Endothelial cell of umbilical vein (primary cell): ENCODE data around the gene TAS2R3. TPM values are rescaled to one million over a fixed set of nuclear protein-coding genes. Genes with fewer than 3 reads are reported as not detected.

Experiments used
- BruUV-seq: library from RNA; stranded (reverse); fragments of 400-500 nt; replicated peaks from 2 replicates; lab custom pipeline; 2021; lab: Mats Ljungman, UMichigan
- CTCF ChIA-PET: fragments of 300-600, 350-600 bp; sonication (Branson Sonifier 250); formaldehyde crosslinking; loops from one replicate; lab custom pipeline; 2021; ENCODE audit warnings: antibody characterized with exemption, inconsistent platforms; lab: Charles Lee
- POLR2A ChIA-PET: fragments of 300-600, 350-600 bp; sonication (Branson Sonifier 250); formaldehyde crosslinking; loops from one replicate; lab custom pipeline; 2021; ENCODE audit warnings: antibody characterized with exemption, inconsistent platforms; lab: Charles Lee
- DNase-seq: peaks from one replicate; pipeline ENCODE4 v3.0.0-alpha.2; 2011; ENCODE audit warnings: low read depth, low spot score
- FAIRE-seq: peaks from 2 replicates; lab custom pipeline; 2011; peaks lifted over from hg19 to GRCh38; lab: Jason Lieb, UNC
- H2AFZ ChIP-seq: 2 replicates; pipeline ENCODE4 v1.6.0; 2012; ENCODE audit warnings: low read depth, low read length, control low read depth, inconsistent platforms
- H3K27ac ChIP-seq: 2 replicates; pipeline ENCODE4 v1.5.1; 2011; ENCODE audit warnings: low read depth, mild to moderate bottlenecking, control low read depth, low read length, moderate library complexity; ENCODE audit not compliant: insufficient read depth
- H3K27me3 ChIP-seq, 2 experiments: 2 replicates each; pipeline versions ENCODE4 v1.6.0 to v1.6.1; 2011; ENCODE audit warnings: low read length in 2 of 2, mixed read lengths in 1 of 2; ENCODE audit not compliant: control insufficient read depth in 2 of 2, insufficient read depth in 2 of 2
- H3K36me3 ChIP-seq, 2 experiments: 2 replicates in 1 of 2; 3 replicates in 1 of 2; pipeline ENCODE4 v1.5.1; 2011; ENCODE audit warnings: low read length in 2 of 2, mild to moderate bottlenecking in 1 of 2, moderate library complexity in 1 of 2; ENCODE audit not compliant: control insufficient read depth in 2 of 2, insufficient read depth in 2 of 2; ENCODE audit errors: extremely low read depth in 1 of 2
- H3K4me1 ChIP-seq: 3 replicates; pipeline ENCODE4 v1.5.1; 2011; ENCODE audit warnings: mild to moderate bottlenecking, low read length; ENCODE audit not compliant: control insufficient read depth, insufficient read depth; ENCODE audit errors: extremely low read depth
- H3K4me2 ChIP-seq: 2 replicates; pipeline ENCODE4 v1.6.1; 2011; ENCODE audit warnings: low read length, control low read depth, mixed read lengths; ENCODE audit not compliant: insufficient read depth
- H3K4me3 ChIP-seq, 3 experiments: fragments of 200-600 bp in 1 of 3; sonication (generic), shearing (Covaris generic) in 1 of 3; replicated peaks in 1 of 3; 2 replicates each; pipeline ENCODE4 v1.5.1; 2011 to 2016; ENCODE audit warnings: control low read depth in 3 of 3, low read length in 3 of 3, mild to moderate bottlenecking in 2 of 3, inconsistent platforms in 1 of 3, low read depth in 1 of 3, moderate library complexity in 1 of 3; ENCODE audit not compliant: insufficient read depth in 1 of 3
- H3K79me2 ChIP-seq: 2 replicates; pipeline ENCODE4 v1.6.0; 2012; ENCODE audit warnings: low read length, inconsistent platforms; ENCODE audit not compliant: control insufficient read depth, insufficient read depth
- H3K9ac ChIP-seq: replicated peaks from 2 replicates; pipeline ENCODE3; 2011; ENCODE audit warnings: low read length, control low read depth; ENCODE audit not compliant: insufficient read depth; ENCODE audit errors: extremely low read depth
- H3K9me1 ChIP-seq: replicated peaks from 3 replicates; pipeline ENCODE4 v1.6.0; 2011; ENCODE audit warnings: mild to moderate bottlenecking, low read length; ENCODE audit not compliant: control insufficient read depth, insufficient read depth; ENCODE audit errors: extremely low read depth
- H3K9me3 ChIP-seq: replicated peaks from 2 replicates; pipeline ENCODE4 v1.5.1; 2012; ENCODE audit warnings: low read length, inconsistent platforms; ENCODE audit not compliant: control insufficient read depth, insufficient read depth
- H4K20me1 ChIP-seq: replicated peaks from 2 replicates; pipeline ENCODE3; 2011; ENCODE audit warnings: mild to moderate bottlenecking, low read length; ENCODE audit not compliant: control insufficient read depth, insufficient read depth; ENCODE audit errors: extremely low read depth
- FOS ChIP-seq: IDR thresholded peaks from 2 replicates; pipeline ENCODE4 v1.6.1; 2011; ENCODE audit warnings: mild to moderate bottlenecking, low read length, moderate library complexity, borderline replicate concordance; ENCODE audit not compliant: insufficient read depth
- GATA2 ChIP-seq: IDR thresholded peaks from 2 replicates; pipeline ENCODE4 v1.7.0; 2011; ENCODE audit warnings: low read depth, mild to moderate bottlenecking, moderate library complexity, mixed read lengths, low read length; ENCODE audit not compliant: insufficient read length, insufficient read depth
- MYC ChIP-seq: IDR thresholded peaks from one replicate; pipeline ENCODE4 v1.6.1; 2011; ENCODE audit warnings: mild to moderate bottlenecking, low read depth, low read length
- dilution Hi-C: fragments of 300-500 bp; cut with MboI; formaldehyde crosslinking; loops from one replicate; pipeline ENCODE4 v1.15.0; 2019; ENCODE audit warnings: low sequenced_read_pairs; ENCODE audit not compliant: extremely low pct_ligation_motif_present
- intact Hi-C: fragments of 100-400 bp; cut with micrococcal nuclease; formaldehyde crosslinking; loops from one replicate; pipeline ENCODE4 v1.10.0; 2022
- polyA plus RNA-seq, 4 experiments: library from polyadenylated mRNA; depleted of rRNA in 3 of 4; stranded (reverse) in 3 of 4; unstranded in 1 of 4; fragments of >200 nt; gene quantifications; 2 replicates each; pipeline versions ENCODE4 v1.2.1 to v1.2.3, GENCODE V29; 2011 to 2012; ENCODE audit warnings: missing spikeins in 1 of 4
- total RNA-seq: library from RNA; stranded (reverse); gene quantifications from 2 replicates; pipeline ENCODE4 v1.2.3, GENCODE V29; 2021
- TF ChIP-seq, protein P1 (sequence below): IDR thresholded peaks from 2 replicates; pipeline ENCODE4 v1.6.1; 2011; ENCODE audit not compliant: insufficient read depth, insufficient read length
- TF ChIP-seq, protein P2 (sequence below), 2 donors: IDR thresholded peaks; 1 replicate in 1 of 2; 2 replicates in 1 of 2; pipeline ENCODE4 v1.5.1; 2011; ENCODE audit warnings: low read length in 2 of 2, mild to moderate bottlenecking in 2 of 2, moderate library complexity in 2 of 2, control low read depth in 1 of 2, inconsistent platforms in 1 of 2, low read depth in 1 of 2; ENCODE audit not compliant: insufficient read depth in 1 of 2; ENCODE audit errors: extremely low read depth in 1 of 2

The TAS2R3 gene
- total and polyA plus RNA-seq, 2 donors (not counting 3 experiments of a cell fraction or from before 2014, with no cell fraction given) = 0.08 to 2.0 TPM

DNA sequence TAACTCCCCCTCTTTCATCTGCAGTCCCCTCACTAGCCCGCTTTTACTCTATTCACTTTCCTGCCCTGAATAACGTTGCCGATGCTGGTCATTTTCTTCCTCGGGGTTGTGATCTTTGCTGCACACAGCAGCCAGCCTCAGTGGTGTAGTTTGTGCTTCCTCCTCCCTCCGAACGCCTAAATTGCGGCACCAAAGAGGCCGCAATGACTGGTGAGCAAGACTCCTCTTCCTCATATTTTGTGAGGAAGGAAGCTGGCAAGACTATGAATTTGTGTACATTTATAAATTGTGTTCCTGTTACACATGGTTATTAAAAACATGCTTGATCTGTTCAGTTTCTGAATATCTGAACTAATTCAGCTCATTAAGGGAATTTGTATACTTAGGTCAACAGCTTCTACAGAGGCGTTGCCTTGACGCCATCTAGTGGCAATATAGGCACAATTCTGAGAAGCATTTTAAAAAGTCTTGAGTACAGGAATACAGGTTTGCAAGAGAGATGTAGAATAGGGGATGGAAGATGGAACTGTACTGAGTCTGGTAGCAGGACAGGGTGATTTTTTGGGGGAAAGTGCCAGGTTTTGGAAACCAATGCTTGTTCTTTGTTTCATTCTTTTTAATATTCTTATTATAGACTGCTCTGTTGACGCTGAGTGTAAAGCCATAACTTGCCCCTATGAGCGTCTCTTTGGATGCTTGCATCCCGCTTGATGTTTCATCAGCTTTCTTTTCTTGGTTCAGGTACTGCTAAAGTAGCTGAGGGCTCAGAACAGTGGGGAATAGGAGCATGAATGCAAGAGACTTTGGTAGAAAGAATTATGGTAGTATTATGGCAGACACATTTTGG is 22.0 kb downstream of the TAS2R3 start:
- H3K9me1 ChIP-seq = no peaks in the 10 kb centered on the region
- no peak overlapping the region for H3K27ac ChIP-seq
- no TSS peak for BruUV-seq
- DNase-seq (peak; percentile 71), FAIRE-seq (peak; percentile 77)
- dilution Hi-C loops (no loop called here), intact Hi-C loops (loop anchor here (1.0 to 10.0 kb wide), 5 partner anchors 31 to 769 kb away; partner anchors contain the start of gene AGK)
- H3K9ac ChIP-seq = no peak overlapping the region
- peaks cover 21% of the 10 kb centered on the region for H3K4me1 ChIP-seq
- no peak overlapping the region for H3K4me3 ChIP-seq
- no peaks in the 10 kb centered on the region for H3K79me2 ChIP-seq
- TF ChIP-seq, protein P1, sequence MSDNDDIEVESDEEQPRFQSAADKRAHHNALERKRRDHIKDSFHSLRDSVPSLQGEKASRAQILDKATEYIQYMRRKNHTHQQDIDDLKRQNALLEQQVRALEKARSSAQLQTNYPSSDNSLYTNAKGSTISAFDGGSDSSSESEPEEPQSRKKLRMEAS = no peak
- TF ChIP-seq, protein P2, sequence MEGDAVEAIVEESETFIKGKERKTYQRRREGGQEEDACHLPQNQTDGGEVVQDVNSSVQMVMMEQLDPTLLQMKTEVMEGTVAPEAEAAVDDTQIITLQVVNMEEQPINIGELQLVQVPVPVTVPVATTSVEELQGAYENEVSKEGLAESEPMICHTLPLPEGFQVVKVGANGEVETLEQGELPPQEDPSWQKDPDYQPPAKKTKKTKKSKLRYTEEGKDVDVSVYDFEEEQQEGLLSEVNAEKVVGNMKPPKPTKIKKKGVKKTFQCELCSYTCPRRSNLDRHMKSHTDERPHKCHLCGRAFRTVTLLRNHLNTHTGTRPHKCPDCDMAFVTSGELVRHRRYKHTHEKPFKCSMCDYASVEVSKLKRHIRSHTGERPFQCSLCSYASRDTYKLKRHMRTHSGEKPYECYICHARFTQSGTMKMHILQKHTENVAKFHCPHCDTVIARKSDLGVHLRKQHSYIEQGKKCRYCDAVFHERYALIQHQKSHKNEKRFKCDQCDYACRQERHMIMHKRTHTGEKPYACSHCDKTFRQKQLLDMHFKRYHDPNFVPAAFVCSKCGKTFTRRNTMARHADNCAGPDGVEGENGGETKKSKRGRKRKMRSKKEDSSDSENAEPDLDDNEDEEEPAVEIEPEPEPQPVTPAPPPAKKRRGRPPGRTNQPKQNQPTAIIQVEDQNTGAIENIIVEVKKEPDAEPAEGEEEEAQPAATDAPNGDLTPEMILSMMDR (IDR thresholded peaks at IDR 0.05; ENCODE audit: extremely low read depth in 1 of 2, insufficient read depth in 1 of 2, low read depth in 1 of 2, low read length in 2 of 2) = peak; percentile 66 to 72
- no peaks in the 10 kb centered on the region for H3K27me3 ChIP-seq
- CTCF ChIA-PET = interaction anchor here (0.6 to 3.4 kb wide), 45 partner anchors 8 to 1751 kb away, joined by 3 to 58 read pairs (median 4); partner anchors contain the start of genes SSBP1 and TAS2R4
- no peaks in the 10 kb centered on the region for H3K9me3 ChIP-seq
- no peak overlapping the region for H3K4me2 ChIP-seq
- H4K20me1 ChIP-seq = no peaks in the 10 kb centered on the region
- H3K36me3 ChIP-seq = peaks cover 0 to 4% of the 10 kb centered on the region in 2 experiments
- POLR2A ChIA-PET = no interaction called here
- no peak overlapping the region for H2AFZ ChIP-seq

DNA sequence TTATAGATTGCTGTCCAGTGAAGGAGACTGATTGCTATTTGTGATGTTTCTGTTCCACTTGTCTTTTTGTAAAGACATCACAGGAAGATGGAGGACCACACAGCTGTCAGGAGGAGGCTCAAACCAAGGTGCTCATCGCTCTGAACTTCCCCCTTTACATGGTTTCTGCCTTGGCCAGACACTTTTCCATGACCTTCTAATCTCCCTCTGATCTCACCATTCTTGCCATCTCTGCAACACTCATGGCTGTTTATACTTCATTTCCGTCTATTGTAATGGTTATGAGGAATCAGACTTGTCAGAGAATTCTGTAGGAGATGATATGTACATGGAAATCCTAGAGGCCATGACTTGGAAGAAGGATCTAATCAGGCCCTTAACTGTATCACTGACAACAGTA is 24.4 kb downstream of the TAS2R3 start:
- no peaks in the 10 kb centered on the region for H3K9me1 ChIP-seq
- H3K36me3 ChIP-seq = peaks cover 0 to 4% of the 10 kb centered on the region in 2 experiments
- BruUV-seq = no TSS peak
- H3K9ac ChIP-seq = no peak overlapping the region
- H3K79me2 ChIP-seq = no peaks in the 10 kb centered on the region
- ChIA-PET CTCF (interaction anchor here (0.9 to 1.6 kb wide), 5 partner anchors 11 to 1270 kb away, joined by 3 to 13 read pairs (median 3); partner anchors contain the start of gene SSBP1), POLR2A (no interaction called here)
- no peaks in the 10 kb centered on the region for H3K9me3 ChIP-seq
- no peaks in the 10 kb centered on the region for H3K27me3 ChIP-seq
- intact Hi-C loops (loop anchor here (1.0 to 10.0 kb wide), 5 partner anchors 50 to 771 kb away; partner anchors contain the start of genes AGK and SSBP1), dilution Hi-C loops (no loop called here)
- H4K20me1 ChIP-seq = no peaks in the 10 kb centered on the region
- H2AFZ ChIP-seq = peak overlapping the region; percentile 55
- H3K27ac ChIP-seq = peak overlapping the region; percentile 90
- FAIRE-seq (peak; percentile 90), DNase-seq (peak; percentile 80)
- TF ChIP-seq MYC (no peak), FOS (peak; percentile 59), GATA2 (peak; percentile 98)
- no peak overlapping the region for H3K4me3 ChIP-seq
- peaks cover 21% of the 10 kb centered on the region for H3K4me1 ChIP-seq
- H3K4me2 ChIP-seq = peak overlapping the region; percentile 63
